Right renal cortex interstitium (tissue), 3 donors: ENCODE measurements around the gene RGL2. TPM values are rescaled to one million over a fixed set of nuclear protein-coding genes. Genes with fewer than 3 reads are reported as not detected.

Experiments
- DNase-seq, 3 donors: peaks; one replicate each; pipeline ENCODE4 v3.0.0-alpha.2; 2013; ENCODE audit warnings: low read depth in 3 of 3, low spot score in 2 of 3
- polyA plus RNA-seq, 3 donors: library from polyadenylated mRNA; unstranded; fragments of 120-200 nt; gene quantifications; one replicate each; pipeline ENCODE4 v1.2.1, GENCODE V29; 2013; ENCODE audit not compliant: insufficient read length in 3 of 3

The RGL2 gene
- polyA plus RNA-seq, 3 donors = 90.8 to 95.5 (median 95.4) TPM

- peak; percentile 82 to 87 (median 83) for DNase-seq
Observed at GRCh38 chr6:33247977-33248642, 50.6 kb downstream of the RGL2 start.

DNA sequence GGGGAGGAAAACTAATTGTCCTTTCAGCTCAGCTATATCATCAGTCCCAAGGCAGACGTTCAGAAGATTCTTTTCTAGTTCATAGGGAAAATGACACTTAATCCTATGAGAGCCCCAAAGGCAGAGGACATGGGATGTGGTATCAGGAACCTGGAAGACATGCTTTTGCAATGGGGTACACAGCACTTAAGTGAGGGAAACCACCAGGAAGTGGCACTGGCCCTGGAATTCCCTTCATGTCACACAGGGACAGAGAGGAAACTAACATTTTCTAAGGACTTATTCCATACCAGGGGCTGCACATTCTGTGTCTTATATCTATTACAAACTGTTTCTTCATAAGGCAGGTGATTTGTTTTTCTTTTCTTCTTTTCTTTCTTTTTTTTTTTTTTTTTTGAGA lies 55.3 kb downstream of the RGL2 start:
- DNase-seq = no peak

DNA sequence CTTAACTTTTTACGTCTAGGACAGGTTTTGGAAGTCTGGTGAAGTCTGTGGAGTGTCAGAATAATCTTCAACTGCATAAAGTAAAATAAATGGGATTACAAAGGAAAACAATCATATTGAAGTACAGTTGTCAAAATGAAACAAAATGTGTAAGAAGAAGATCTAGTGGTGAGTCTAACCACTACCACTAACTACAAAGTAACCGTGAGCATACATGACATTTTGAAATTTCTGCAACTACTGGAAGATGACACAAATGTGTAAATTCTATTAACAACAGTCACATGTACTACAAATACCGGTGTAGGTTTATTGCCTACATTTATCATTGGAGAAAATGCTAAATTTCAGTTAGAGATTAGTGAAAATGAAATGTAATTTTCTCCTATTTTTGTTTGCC lies 56.8 kb downstream of the RGL2 start:
- no peak for DNase-seq

Other genes starting within 250 kb of the RGL2 start
- gene HLA-DPA1, start 225.3 kb downstream of the RGL2 start, polyA plus RNA-seq = 10 to 100 TPM; 14.2 to 40.5 (median 17.9) TPM
- gene HLA-DPB1, start 223.0 kb downstream of the RGL2 start, polyA plus RNA-seq = 10 to 100 TPM; 17.9 to 27.0 (median 20.0) TPM
- gene COL11A2, start 106.5 kb downstream of the RGL2 start, polyA plus RNA-seq = 1 to 10 TPM; 3.8 to 4.9 (median 3.8) TPM
- 10 to 100 TPM; 48.7 to 51.7 (median 49.3) TPM for gene RXRB, start 98.3 kb downstream of the RGL2 start, polyA plus RNA-seq
- gene SLC39A7, start 98.1 kb downstream of the RGL2 start, polyA plus RNA-seq = 100 to 1,000 TPM; 121 to 131 (median 127) TPM
- gene HSD17B8, start 94.3 kb downstream of the RGL2 start, polyA plus RNA-seq = 10 to 100 TPM; 22.8 to 29.1 (median 23.5) TPM
- gene RING1, start 90.4 kb downstream of the RGL2 start, polyA plus RNA-seq = 10 to 100 TPM; 52.5 to 55.4 (median 53.8) TPM
- gene VPS52, start 27.1 kb downstream of the RGL2 start, polyA plus RNA-seq = 10 to 100 TPM; 58.1 to 82.9 (median 75.3) TPM
- gene RPS18, start 26.9 kb downstream of the RGL2 start, polyA plus RNA-seq = 1,000 to 10,000 TPM; 3,550 to 3,817 (median 3,658) TPM
- gene B3GALT4, start 21.8 kb downstream of the RGL2 start, polyA plus RNA-seq = 1 to 10 TPM; 3.4 to 4.1 (median 4.0) TPM
- 10 to 100 TPM; 60.3 to 63.4 (median 60.7) TPM for gene WDR46, start 9.7 kb downstream of the RGL2 start, polyA plus RNA-seq
- gene PFDN6, start 9.3 kb downstream of the RGL2 start, polyA plus RNA-seq = 10 to 100 TPM; 78.6 to 83.4 (median 79.5) TPM
- 10 to 100 TPM; 29.9 to 32.4 (median 31.7) TPM for gene TAPBP, start 15.1 kb upstream of the RGL2 start, polyA plus RNA-seq
- 10 to 100 TPM; 23.6 to 25.4 (median 23.8) TPM for gene ZBTB22, start 18.8 kb upstream of the RGL2 start, polyA plus RNA-seq
- 10 to 100 TPM; 65.4 to 67.2 (median 66.5) TPM for gene DAXX, start 24.0 kb upstream of the RGL2 start, polyA plus RNA-seq
- gene KIFC1, start 92.9 kb upstream of the RGL2 start, polyA plus RNA-seq = 10 to 100 TPM; 34.2 to 43.3 (median 41.2) TPM
- gene PHF1, start 112.1 kb upstream of the RGL2 start, polyA plus RNA-seq = 10 to 100 TPM; 60.3 to 65.1 (median 62.1) TPM
- 100 to 1,000 TPM; 213 to 246 (median 227) TPM for gene CUTA, start 119.2 kb upstream of the RGL2 start, polyA plus RNA-seq
- gene SYNGAP1, start 121.1 kb upstream of the RGL2 start, polyA plus RNA-seq = 10 to 100 TPM; 22.1 to 27.2 (median 24.0) TPM
- 10 to 100 TPM; 16.3 to 17.9 (median 16.7) TPM for gene ZBTB9, start 155.6 kb upstream of the RGL2 start, polyA plus RNA-seq